ENCODE data around the gene IL22RA1. TPM values are rescaled to one million over a fixed set of nuclear protein-coding genes. Genes with fewer than 3 reads are reported as not detected.

Gene IL22RA1
- total RNA-seq, 1 experiment from 2014 or later: 5.0 TPM

GRCh38 chr1:24070821-24071393 lies 72.0 kb downstream of the IL22RA1 start:
- H3K9me3 ChIP-seq (ENCODE audit: insufficient read depth, low read depth): no peaks in the 10 kb centered on the region
- H3F3A ChIP-seq (ENCODE audit: insufficient read depth, low read depth): no peaks in the 10 kb centered on the region
- H3K4me3 ChIP-seq: no peak overlapping the region
- no peak overlapping the region for H2AFZ ChIP-seq
- DNase-seq: peak; percentile 57 to 76
- no peaks in the 10 kb centered on the region for H3K27me3 ChIP-seq (ENCODE audit: insufficient read depth, low read depth)
- CTCF ChIA-PET: interaction anchor here (0.6 to 1.3 kb wide), 4 partner anchors 72 to 291 kb away, joined by 3 to 5 read pairs (median 4); partner anchors contain the start of gene IL22RA1
- no peaks in the 10 kb centered on the region for H4K20me1 ChIP-seq (ENCODE audit: insufficient read depth)
- intact Hi-C loops (cut with micrococcal nuclease; ENCODE audit: unreplicated experiment): loop anchor here (1.0 to 5.0 kb wide), 4 partner anchors 36 to 320 kb away; no protein-coding TSS in a partner anchor
- no peaks in the 10 kb centered on the region for H3K79me2 ChIP-seq (ENCODE audit: low read depth)
- TF ChIP-seq, protein P1, sequence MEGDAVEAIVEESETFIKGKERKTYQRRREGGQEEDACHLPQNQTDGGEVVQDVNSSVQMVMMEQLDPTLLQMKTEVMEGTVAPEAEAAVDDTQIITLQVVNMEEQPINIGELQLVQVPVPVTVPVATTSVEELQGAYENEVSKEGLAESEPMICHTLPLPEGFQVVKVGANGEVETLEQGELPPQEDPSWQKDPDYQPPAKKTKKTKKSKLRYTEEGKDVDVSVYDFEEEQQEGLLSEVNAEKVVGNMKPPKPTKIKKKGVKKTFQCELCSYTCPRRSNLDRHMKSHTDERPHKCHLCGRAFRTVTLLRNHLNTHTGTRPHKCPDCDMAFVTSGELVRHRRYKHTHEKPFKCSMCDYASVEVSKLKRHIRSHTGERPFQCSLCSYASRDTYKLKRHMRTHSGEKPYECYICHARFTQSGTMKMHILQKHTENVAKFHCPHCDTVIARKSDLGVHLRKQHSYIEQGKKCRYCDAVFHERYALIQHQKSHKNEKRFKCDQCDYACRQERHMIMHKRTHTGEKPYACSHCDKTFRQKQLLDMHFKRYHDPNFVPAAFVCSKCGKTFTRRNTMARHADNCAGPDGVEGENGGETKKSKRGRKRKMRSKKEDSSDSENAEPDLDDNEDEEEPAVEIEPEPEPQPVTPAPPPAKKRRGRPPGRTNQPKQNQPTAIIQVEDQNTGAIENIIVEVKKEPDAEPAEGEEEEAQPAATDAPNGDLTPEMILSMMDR (conservative IDR thresholded peaks at IDR 0.05): peak; percentile 88
- no peak for TF ChIP-seq EZH2 (IDR thresholded peaks at IDR 0.05; ENCODE audit: low read depth)
- no peaks in the 10 kb centered on the region for H3K36me3 ChIP-seq (ENCODE audit: low read depth)
- H3K4me1 ChIP-seq (replicated peaks; ENCODE audit: insufficient read depth): no peaks in the 10 kb centered on the region
- no peak overlapping the region for H3K4me2 ChIP-seq
- no peak overlapping the region for H3K27ac ChIP-seq
- no TSS peak for BruUV-seq (replicated peaks)
- H3K9me2 ChIP-seq (ENCODE audit: insufficient read depth): no peaks in the 10 kb centered on the region
- POLR2A ChIA-PET (ENCODE audit: unreplicated experiment): interaction anchor here (0.5 to 0.6 kb wide), 2 partner anchors 165 to 1366 kb away, joined by 3 to 6 read pairs; no protein-coding TSS in a partner anchor

DNA sequence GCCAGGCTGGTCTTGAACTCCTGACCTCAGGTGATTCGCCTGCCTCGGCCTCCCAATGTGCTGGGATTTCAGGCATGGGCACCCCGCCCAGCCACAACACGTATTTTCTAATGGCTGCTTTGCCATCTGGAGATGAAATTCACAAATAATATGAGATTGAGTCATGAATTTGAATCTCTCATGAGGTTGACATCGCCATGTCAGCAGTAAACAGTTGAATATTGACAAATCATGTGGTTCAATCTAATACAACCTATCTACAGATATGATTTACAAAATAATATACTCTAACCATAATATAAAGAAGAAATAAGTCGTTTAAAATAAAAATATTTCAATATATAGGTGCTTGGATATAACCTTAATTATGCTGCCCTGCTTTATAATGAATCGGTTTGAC lies 73.1 kb downstream of the IL22RA1 start:
- intact Hi-C loops (cut with micrococcal nuclease; ENCODE audit: unreplicated experiment): loop anchor here (2.0 to 5.0 kb wide), 2 partner anchors 37 to 129 kb away; no protein-coding TSS in a partner anchor
- DNase-seq: no peak
- no peak for TF ChIP-seq EZH2 (IDR thresholded peaks at IDR 0.05; ENCODE audit: low read depth)
- TF ChIP-seq, protein P1 (conservative IDR thresholded peaks at IDR 0.05): no peak

More for the DNA sequence above, 73.1 kb downstream of the IL22RA1 start:
- no peaks in the 10 kb centered on the region for H4K20me1 ChIP-seq (ENCODE audit: insufficient read depth)
- H3K4me2 ChIP-seq: no peak overlapping the region
- POLR2A ChIA-PET (ENCODE audit: unreplicated experiment): no interaction called here
- no peak overlapping the region for H2AFZ ChIP-seq
- no peak overlapping the region for H3K4me3 ChIP-seq
- no peaks in the 10 kb centered on the region for H3K9me2 ChIP-seq (ENCODE audit: insufficient read depth)
- no peak overlapping the region for H3K27ac ChIP-seq
- CTCF ChIA-PET: no interaction called here
- H3K27me3 ChIP-seq (ENCODE audit: insufficient read depth, low read depth): no peaks in the 10 kb centered on the region
- no peaks in the 10 kb centered on the region for H3K9me3 ChIP-seq (ENCODE audit: insufficient read depth, low read depth)
- no peaks in the 10 kb centered on the region for H3K36me3 ChIP-seq (ENCODE audit: low read depth)
- H3F3A ChIP-seq (ENCODE audit: insufficient read depth, low read depth): no peaks in the 10 kb centered on the region
- no peaks in the 10 kb centered on the region for H3K4me1 ChIP-seq (replicated peaks; ENCODE audit: insufficient read depth)
- BruUV-seq (replicated peaks): no TSS peak
- H3K79me2 ChIP-seq (ENCODE audit: low read depth): no peaks in the 10 kb centered on the region

Other genes starting within 250 kb of the IL22RA1 start
- not detected in 2 replicates for gene CNR2, start 229.8 kb downstream of the IL22RA1 start, total RNA-seq (2021)
- gene PNRC2, start 183.3 kb downstream of the IL22RA1 start, total RNA-seq (2021): 58.4 and 67.7 TPM in 2 replicates
- 77.3 and 96.2 TPM in 2 replicates for gene SRSF10, start 162.8 kb downstream of the IL22RA1 start, total RNA-seq (2021)
- gene MYOM3, start 31.0 kb downstream of the IL22RA1 start, total RNA-seq (2021): 11.9 and 14.5 TPM in 2 replicates
- gene IFNLR1, start 44.1 kb upstream of the IL22RA1 start, total RNA-seq (2021): 5.5 and 8.1 TPM in 2 replicates
- gene GRHL3, start 176.2 kb upstream of the IL22RA1 start, total RNA-seq (2021): 1.1 and 1.7 TPM in 2 replicates